Mesothelial cell of epicardium (in vitro differentiated cells): Measurements from ENCODE around the gene MMP23B. TPM values are rescaled to one million over a fixed set of nuclear protein-coding genes. Genes with fewer than 3 reads are reported as not detected.
"Not testable (repeated sequence)": the region's sequence is repeated elsewhere in the genome, so short reads cannot be mapped to it uniquely, and the experiment has no call there.

ENCODE experiments used
- DNase-seq, 2 experiments: peaks; one replicate each; pipeline ENCODE4 v3.0.0; 2021; ENCODE audit warnings: low spot score in 2 of 2; ENCODE audit not compliant: unreplicated experiment in 2 of 2
- H3K27ac Mint-ChIP-seq: 2 replicates; pipeline ENCODE4 v1.8.0; 2021; ENCODE audit warnings: mixed read lengths
- H3K27me3 Mint-ChIP-seq: 2 replicates; pipeline ENCODE4 v1.8.0; 2021; ENCODE audit warnings: low read depth, mixed read lengths
- H3K36me3 Mint-ChIP-seq: 2 replicates; pipeline ENCODE4 v1.8.0; 2021; ENCODE audit warnings: mixed read lengths
- H3K4me1 Mint-ChIP-seq: 2 replicates; pipeline ENCODE4 v1.8.0; 2021; ENCODE audit warnings: mixed read lengths
- H3K4me3 Mint-ChIP-seq: 2 replicates; pipeline ENCODE4 v1.8.0; 2021; ENCODE audit warnings: mild to moderate bottlenecking, moderate library complexity, mixed read lengths
- H3K9me3 Mint-ChIP-seq: 2 replicates; pipeline ENCODE4 v1.8.0; 2021; ENCODE audit warnings: mixed read lengths
- CTCF ChIP-seq: fragments of 200-600 bp; sonication (generic); IDR thresholded peaks from one replicate; pipeline ENCODE4 v1.5.0; 2021; ENCODE audit warnings: antibody characterized with exemption; ENCODE audit not compliant: unreplicated experiment
- total RNA-seq: library from RNA; stranded (reverse); gene quantifications from 3 replicates; pipeline ENCODE4 v1.2.1, GENCODE V29; 2021

MMP23B gene
- total RNA-seq, 1 donor from 2014 or later, result 63.8 TPM

- TF ChIP-seq CTCF, result no peak
- Mint-ChIP-seq H3K27me3 (peaks cover 9% of the 10 kb centered on the region), H3K9me3 (no peaks in the 10 kb centered on the region), H3K36me3 (no peaks in the 10 kb centered on the region), H3K4me1 (peaks cover 3% of the 10 kb centered on the region), H3K4me3 (peak overlapping the region; percentile 61), H3K27ac (peak overlapping the region; percentile 61)
- DNase-seq, result peak in 1 of 2 experiments; percentile 39
Observed at GRCh38 chr1:1630965-1631781, 800 bp upstream of the MMP23B start.

GRCh38 chr1:1633409-1633808, 1.4 kb downstream of the MMP23B start:
- H3K9me3 Mint-ChIP-seq, H3K4me1 Mint-ChIP-seq, H3K27ac Mint-ChIP-seq, H3K27me3 Mint-ChIP-seq, DNase-seq, H3K36me3 Mint-ChIP-seq, H3K4me3 Mint-ChIP-seq: not testable (repeated sequence)

GRCh38 chr1:1634613-1635012, 2.6 kb downstream of the MMP23B start:
- H3K27me3 Mint-ChIP-seq, H3K9me3 Mint-ChIP-seq, H3K4me3 Mint-ChIP-seq, H3K4me1 Mint-ChIP-seq, H3K27ac Mint-ChIP-seq, DNase-seq, H3K36me3 Mint-ChIP-seq: not testable (repeated sequence)

- H3K27me3 Mint-ChIP-seq, H3K36me3 Mint-ChIP-seq, H3K27ac Mint-ChIP-seq, DNase-seq, H3K9me3 Mint-ChIP-seq, H3K4me3 Mint-ChIP-seq, H3K4me1 Mint-ChIP-seq: not testable (repeated sequence)
Observed at GRCh38 chr1:1636621-1637478, 4.9 kb downstream of the MMP23B start.

- not testable (repeated sequence) for H3K27ac Mint-ChIP-seq, H3K4me3 Mint-ChIP-seq, H3K27me3 Mint-ChIP-seq, H3K36me3 Mint-ChIP-seq, H3K4me1 Mint-ChIP-seq, H3K9me3 Mint-ChIP-seq, DNase-seq
Observed at GRCh38 chr1:1637479-1637875, 5.5 kb downstream of the MMP23B start.

GRCh38 chr1:1638528-1638927, 6.6 kb downstream of the MMP23B start:
- H3K9me3 Mint-ChIP-seq, H3K4me1 Mint-ChIP-seq, H3K27ac Mint-ChIP-seq, H3K27me3 Mint-ChIP-seq, H3K4me3 Mint-ChIP-seq, H3K36me3 Mint-ChIP-seq, DNase-seq: not testable (repeated sequence)

GRCh38 chr1:1639368-1639767, 7.4 kb downstream of the MMP23B start:
- H3K9me3 Mint-ChIP-seq, DNase-seq, H3K27me3 Mint-ChIP-seq: not testable (repeated sequence)

GRCh38 chr1:1640081-1640480, 8.1 kb downstream of the MMP23B start:
- not testable (repeated sequence) for H3K27me3 Mint-ChIP-seq

More at GRCh38 chr1:1639368-1639767, 7.4 kb downstream of the MMP23B start:
- H3K36me3 Mint-ChIP-seq, H3K4me3 Mint-ChIP-seq, H3K27ac Mint-ChIP-seq, H3K4me1 Mint-ChIP-seq: not testable (repeated sequence)

GRCh38 chr1:1640711-1641461, 8.9 kb downstream of the MMP23B start:
- H3K36me3 Mint-ChIP-seq, H3K27ac Mint-ChIP-seq, H3K4me3 Mint-ChIP-seq, H3K27me3 Mint-ChIP-seq, H3K4me1 Mint-ChIP-seq, H3K9me3 Mint-ChIP-seq, DNase-seq: not testable (repeated sequence)

More at GRCh38 chr1:1640081-1640480, 8.1 kb downstream of the MMP23B start:
- not testable (repeated sequence) for H3K9me3 Mint-ChIP-seq, H3K4me1 Mint-ChIP-seq, H3K4me3 Mint-ChIP-seq, DNase-seq, H3K27ac Mint-ChIP-seq, H3K36me3 Mint-ChIP-seq

- not testable (repeated sequence) for H3K27me3 Mint-ChIP-seq, H3K4me3 Mint-ChIP-seq, H3K9me3 Mint-ChIP-seq, H3K4me1 Mint-ChIP-seq, H3K27ac Mint-ChIP-seq, DNase-seq
- peaks cover 43% of the 10 kb centered on the region for H3K36me3 Mint-ChIP-seq
Observed at GRCh38 chr1:1646326-1646725, 14.4 kb downstream of the MMP23B start.

GRCh38 chr1:1647567-1648241, 15.7 kb downstream of the MMP23B start:
- peaks cover 52% of the 10 kb centered on the region for H3K36me3 Mint-ChIP-seq
- H3K9me3 Mint-ChIP-seq, H3K4me3 Mint-ChIP-seq, H3K4me1 Mint-ChIP-seq, H3K27ac Mint-ChIP-seq, H3K27me3 Mint-ChIP-seq, DNase-seq: not testable (repeated sequence)

GRCh38 chr1:1648265-1648664, 16.3 kb downstream of the MMP23B start:
- not testable (repeated sequence) for H3K9me3 Mint-ChIP-seq, H3K4me3 Mint-ChIP-seq, H3K27me3 Mint-ChIP-seq, H3K27ac Mint-ChIP-seq, DNase-seq, H3K4me1 Mint-ChIP-seq
- H3K36me3 Mint-ChIP-seq, result peaks cover 51% of the 10 kb centered on the region
